CD4-positive, alpha-beta T cell (primary cell): Measurements from ENCODE around the gene NAT10. TPM values are rescaled to one million over a fixed set of nuclear protein-coding genes. Genes with fewer than 3 reads are reported as not detected.

ENCODE experiments used
- ATAC-seq: fragments of 200-7000 bp; cut with Tn5 transposase; one replicate; pipeline ENCODE4 v1.10.0; 2022; ENCODE audit warnings: mild to moderate bottlenecking; ENCODE audit not compliant: poor library complexity
- CTCF ChIA-PET: fragments of 350-600 bp; sonication (Branson Sonifier 250); formaldehyde crosslinking; loops from one replicate; lab custom pipeline; 2021; ENCODE audit warnings: antibody characterized with exemption, inconsistent platforms; lab: Charles Lee
- POLR2A ChIA-PET: fragments of 350-600 bp; sonication (Branson Sonifier 250); formaldehyde crosslinking; loops from one replicate; lab custom pipeline; 2021; ENCODE audit warnings: antibody characterized with exemption, inconsistent platforms; lab: Charles Lee
- DNase-seq, 14 experiments: peaks; one replicate each; pipeline ENCODE4 v3.0.0-alpha.2; 2013 to 2020; ENCODE audit warnings: mixed read lengths in 2 of 14
- H3K27ac ChIP-seq, 2 donors: one replicate each; pipeline versions ENCODE4 v1.5.1 to v1.7.0; 2013; ENCODE audit warnings: low read length in 2 of 2, low read depth in 1 of 2, mild to moderate bottlenecking in 1 of 2
- H3K27me3 ChIP-seq, 2 experiments: 1 replicate in 1 of 2; 2 replicates in 1 of 2; pipeline versions ENCODE4 v1.6.1 to v1.7.0; 2013; ENCODE audit warnings: low read length in 2 of 2, control low read depth in 1 of 2, mild to moderate bottlenecking in 1 of 2, moderate library complexity in 1 of 2; ENCODE audit not compliant: insufficient read depth in 2 of 2, control insufficient read depth in 1 of 2
- H3K36me3 ChIP-seq: one replicate; pipeline ENCODE4 v1.6.1; 2013; ENCODE audit warnings: low read length, control low read depth; ENCODE audit not compliant: insufficient read depth
- H3K4me1 ChIP-seq: one replicate; pipeline ENCODE4 v1.6.1; 2013; ENCODE audit warnings: low read length, control low read depth; ENCODE audit not compliant: insufficient read depth
- H3K4me3 ChIP-seq: one replicate; pipeline ENCODE4 v1.5.1; 2013; ENCODE audit warnings: mild to moderate bottlenecking, low read length, moderate library complexity
- H3K9me3 ChIP-seq, 2 experiments: 1 replicate in 1 of 2; 2 replicates in 1 of 2; pipeline versions ENCODE4 v1.6.1 to v1.7.0; 2013; ENCODE audit warnings: low read length in 2 of 2, mild to moderate bottlenecking in 2 of 2, control low read depth in 1 of 2, moderate library complexity in 1 of 2; ENCODE audit not compliant: control insufficient read depth in 1 of 2, insufficient read depth in 1 of 2
- H3K27ac Mint-ChIP-seq: one replicate; pipeline ENCODE4 v1.8.0; 2020; ENCODE audit warnings: mixed read lengths
- H3K27me3 Mint-ChIP-seq: one replicate; pipeline ENCODE4 v1.8.0; 2021; ENCODE audit warnings: mixed read lengths
- H3K36me3 Mint-ChIP-seq: one replicate; pipeline ENCODE4 v1.8.0; 2021; ENCODE audit warnings: low read depth, mixed read lengths
- H3K4me1 Mint-ChIP-seq: one replicate; pipeline ENCODE4 v1.8.0; 2021; ENCODE audit warnings: low read depth, mixed read lengths
- H3K4me3 Mint-ChIP-seq: one replicate; pipeline ENCODE4 v1.8.0; 2020; ENCODE audit warnings: mild to moderate bottlenecking, mixed read lengths
- H3K9me3 Mint-ChIP-seq: one replicate; pipeline ENCODE4 v1.8.0; 2020; ENCODE audit warnings: mixed read lengths
- intact Hi-C, 2 experiments: fragments of 100-400 bp; cut with DNase I in 1 of 2; cut with micrococcal nuclease in 1 of 2; formaldehyde crosslinking; loops; one replicate each; pipeline versions ENCODE4 v1.15.1 to v1.9.0; 2023 to 2025; cut with DNase I, micrococcal nuclease
- total RNA-seq, 174 experiments: library from RNA in 2 of 174; stranded (reverse) in 2 of 174; gene quantifications; one replicate each; pipeline ENCODE4 v1.2.3 and lab custom pipeline; 2021 to 2026
- TF ChIP-seq, protein P1 (sequence below): fragments of 200-600 bp; IDR thresholded peaks from one replicate; pipeline ENCODE4 v1.8.0; 2022; ENCODE audit warnings: antibody characterized with exemption, mild to moderate bottlenecking

Gene NAT10
- total RNA-seq, 2 experiments from 2014 or later: 50.1 to 55.6 TPM

- peaks cover 93% of the 10 kb centered on the region for H3K36me3 Mint-ChIP-seq
- no peak overlapping the region for H3K27ac ChIP-seq
- no peaks in the 10 kb centered on the region for H3K4me1 ChIP-seq
- no peaks in the 10 kb centered on the region for H3K27me3 ChIP-seq
- POLR2A ChIA-PET: no interaction called here
- H3K36me3 ChIP-seq: peaks cover 80% of the 10 kb centered on the region
- intact Hi-C loops: no loop called here
- H3K27me3 Mint-ChIP-seq: no peaks in the 10 kb centered on the region
- no peak for DNase-seq
- no peaks in the 10 kb centered on the region for H3K9me3 Mint-ChIP-seq
- ATAC-seq: no peak
- CTCF ChIA-PET: no interaction called here
- no peak overlapping the region for H3K27ac Mint-ChIP-seq
- no peaks in the 10 kb centered on the region for H3K4me1 Mint-ChIP-seq
- H3K4me3 ChIP-seq: no peak overlapping the region
- H3K9me3 ChIP-seq: no peaks in the 10 kb centered on the region
- no peak overlapping the region for H3K4me3 Mint-ChIP-seq
- TF ChIP-seq, protein P1, sequence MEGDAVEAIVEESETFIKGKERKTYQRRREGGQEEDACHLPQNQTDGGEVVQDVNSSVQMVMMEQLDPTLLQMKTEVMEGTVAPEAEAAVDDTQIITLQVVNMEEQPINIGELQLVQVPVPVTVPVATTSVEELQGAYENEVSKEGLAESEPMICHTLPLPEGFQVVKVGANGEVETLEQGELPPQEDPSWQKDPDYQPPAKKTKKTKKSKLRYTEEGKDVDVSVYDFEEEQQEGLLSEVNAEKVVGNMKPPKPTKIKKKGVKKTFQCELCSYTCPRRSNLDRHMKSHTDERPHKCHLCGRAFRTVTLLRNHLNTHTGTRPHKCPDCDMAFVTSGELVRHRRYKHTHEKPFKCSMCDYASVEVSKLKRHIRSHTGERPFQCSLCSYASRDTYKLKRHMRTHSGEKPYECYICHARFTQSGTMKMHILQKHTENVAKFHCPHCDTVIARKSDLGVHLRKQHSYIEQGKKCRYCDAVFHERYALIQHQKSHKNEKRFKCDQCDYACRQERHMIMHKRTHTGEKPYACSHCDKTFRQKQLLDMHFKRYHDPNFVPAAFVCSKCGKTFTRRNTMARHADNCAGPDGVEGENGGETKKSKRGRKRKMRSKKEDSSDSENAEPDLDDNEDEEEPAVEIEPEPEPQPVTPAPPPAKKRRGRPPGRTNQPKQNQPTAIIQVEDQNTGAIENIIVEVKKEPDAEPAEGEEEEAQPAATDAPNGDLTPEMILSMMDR: no peak
These were observed 23.4 kb downstream of the NAT10 start for GRCh38 chr11:34128824-34129223.

DNA sequence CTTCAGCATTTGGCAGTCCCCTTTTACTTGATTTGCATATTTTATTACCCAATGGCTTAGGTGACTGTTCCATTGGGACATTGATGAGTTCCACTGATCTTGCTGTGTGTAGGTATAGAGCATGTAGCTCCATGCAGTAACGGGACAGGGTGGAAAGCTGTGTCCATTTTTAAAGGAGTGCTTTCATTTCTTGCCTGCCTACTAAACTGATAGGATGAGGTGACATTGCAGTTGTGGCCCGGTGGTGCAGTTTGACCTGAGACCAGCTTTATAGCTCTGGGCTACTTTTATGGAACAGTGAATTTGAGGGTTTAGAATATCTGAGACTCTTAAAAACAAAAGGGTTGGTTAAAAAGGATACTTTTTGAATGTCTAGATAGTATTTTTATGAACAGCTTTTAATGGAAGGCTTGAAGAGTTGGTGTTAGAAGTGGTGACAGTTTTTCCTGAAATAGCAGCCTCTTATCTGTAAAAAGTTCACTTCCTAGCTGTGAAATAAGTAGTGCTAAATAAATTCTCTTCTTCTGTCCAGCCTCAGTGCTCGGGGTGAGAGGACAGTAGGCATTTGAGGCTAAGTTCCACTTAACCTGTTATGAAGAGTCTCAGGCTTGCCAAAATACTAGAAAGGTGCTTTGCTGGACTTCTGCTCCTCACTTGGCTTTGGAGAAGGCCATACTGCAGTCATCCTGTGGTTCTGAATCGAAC lies 27.0 kb downstream of the NAT10 start:
- H3K36me3 Mint-ChIP-seq: peaks cover 94% of the 10 kb centered on the region
- intact Hi-C loops: no loop called here

DNA sequence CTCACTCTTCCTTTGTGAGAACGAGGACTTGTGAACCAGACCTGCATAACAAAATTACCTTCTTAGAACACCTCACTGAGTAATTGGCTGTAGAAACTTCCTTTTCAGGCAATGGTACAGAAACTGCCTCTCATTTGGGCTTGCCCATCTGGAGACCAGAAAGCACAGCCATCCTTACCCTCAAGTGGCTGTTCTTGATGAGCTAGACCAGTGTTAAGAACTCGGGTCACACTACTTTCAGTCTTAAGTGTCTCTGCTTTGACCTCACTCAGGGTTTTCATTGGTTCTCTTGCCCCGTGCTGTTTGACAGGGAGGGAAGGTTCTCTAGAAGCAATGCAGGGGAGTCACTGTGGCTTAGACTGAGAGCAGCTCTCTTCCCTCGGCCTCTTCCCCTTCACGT lies 29.3 kb downstream of the NAT10 start:
- H3K9me3 ChIP-seq: no peaks in the 10 kb centered on the region
- ChIA-PET POLR2A (no interaction called here), CTCF (no interaction called here)
- TF ChIP-seq, protein P1: no peak
- no peak overlapping the region for H3K4me3 ChIP-seq
- ATAC-seq: no peak
- peaks cover 91% of the 10 kb centered on the region for H3K36me3 ChIP-seq
- Mint-ChIP-seq H3K4me3 (no peak overlapping the region), H3K36me3 (peaks cover 94% of the 10 kb centered on the region), H3K9me3 (no peaks in the 10 kb centered on the region), H3K27me3 (no peaks in the 10 kb centered on the region), H3K27ac (no peak overlapping the region), H3K4me1 (no peaks in the 10 kb centered on the region)
- intact Hi-C loops: no loop called here
- DNase-seq: no peak
- H3K27me3 ChIP-seq: no peaks in the 10 kb centered on the region
- no peak overlapping the region for H3K27ac ChIP-seq
- no peaks in the 10 kb centered on the region for H3K4me1 ChIP-seq

More for the DNA sequence above, 27.0 kb downstream of the NAT10 start:
- no peaks in the 10 kb centered on the region for H3K4me1 Mint-ChIP-seq
- ChIA-PET POLR2A (interaction anchor here (0.6 kb wide), 1 partner anchor 56 kb away, joined by 4 read pairs; no protein-coding TSS in a partner anchor), CTCF (interaction anchor here (0.6 kb wide), 1 partner anchor 243 kb away, joined by 3 read pairs; no protein-coding TSS in a partner anchor)
- H3K27ac Mint-ChIP-seq: no peak overlapping the region
- H3K9me3 Mint-ChIP-seq: no peaks in the 10 kb centered on the region
- Histone ChIP-seq H3K9me3 (no peaks in the 10 kb centered on the region), H3K27ac (no peak overlapping the region), H3K4me3 (no peak overlapping the region), H3K27me3 (no peaks in the 10 kb centered on the region), H3K4me1 (no peaks in the 10 kb centered on the region), H3K36me3 (peaks cover 78% of the 10 kb centered on the region)
- H3K4me3 Mint-ChIP-seq: no peak overlapping the region
- no peaks in the 10 kb centered on the region for H3K27me3 Mint-ChIP-seq
- DNase-seq: no peak
- TF ChIP-seq, protein P1: no peak
- ATAC-seq: no peak
